ENCODE results near the gene WDR86.

Gene WDR86

DNA sequence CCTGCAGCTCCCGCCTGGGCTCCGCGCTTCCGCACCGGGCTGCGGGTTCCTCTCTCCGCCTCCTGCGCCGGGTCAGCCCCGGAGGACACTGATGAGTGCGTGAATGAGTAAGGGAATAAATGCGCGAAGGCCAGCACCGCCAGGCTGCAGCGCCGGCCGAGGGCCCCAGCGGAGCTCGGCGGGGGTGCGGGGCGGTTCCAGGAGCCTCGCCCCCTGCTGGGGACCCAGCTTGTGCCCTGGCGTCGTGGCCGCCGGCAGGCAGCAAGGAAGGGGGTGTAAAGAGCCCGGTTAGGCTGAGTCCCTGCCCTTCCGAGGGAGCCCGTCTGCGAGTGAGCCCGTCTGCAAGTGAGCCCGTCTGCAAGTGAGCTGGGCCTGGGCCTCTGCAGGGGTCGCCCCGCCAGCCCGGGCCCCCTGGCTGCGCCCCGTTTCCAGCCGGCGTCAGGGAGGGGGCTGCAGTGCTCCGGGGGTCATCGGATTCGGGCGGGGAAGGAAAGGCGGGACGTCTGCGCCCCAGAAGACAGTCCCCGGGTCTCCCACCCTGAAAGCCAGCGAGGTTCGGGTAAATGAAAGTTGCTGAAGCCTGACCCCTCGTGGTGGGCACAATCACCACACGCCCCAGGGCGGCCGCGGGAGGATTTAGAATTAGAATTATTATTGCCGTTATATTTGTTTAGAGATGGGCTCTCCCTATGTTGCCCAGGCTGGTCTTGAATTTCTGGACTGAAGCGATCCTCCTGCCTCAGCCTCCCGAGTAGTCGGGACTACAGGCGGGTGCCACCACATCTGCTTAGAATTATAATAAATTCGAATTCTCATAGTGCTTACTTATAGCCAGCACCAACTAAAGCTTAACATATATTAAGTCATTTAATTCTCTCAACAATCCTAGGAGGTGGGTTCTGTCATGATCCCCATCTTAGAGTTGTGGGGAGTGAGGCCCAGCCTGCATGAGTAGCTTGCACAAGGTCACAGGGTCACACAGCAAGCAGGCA lies 38.7 kb upstream of the WDR86 start:
- DNase-seq (ENCODE audit: insufficient read length, low spot score) (peak; percentile 68), FAIRE-seq (no peak)
- no peak for TF ChIP-seq POLR2A (IDR thresholded peaks at IDR 0.05; ENCODE audit: low read depth, low read length)

DNA sequence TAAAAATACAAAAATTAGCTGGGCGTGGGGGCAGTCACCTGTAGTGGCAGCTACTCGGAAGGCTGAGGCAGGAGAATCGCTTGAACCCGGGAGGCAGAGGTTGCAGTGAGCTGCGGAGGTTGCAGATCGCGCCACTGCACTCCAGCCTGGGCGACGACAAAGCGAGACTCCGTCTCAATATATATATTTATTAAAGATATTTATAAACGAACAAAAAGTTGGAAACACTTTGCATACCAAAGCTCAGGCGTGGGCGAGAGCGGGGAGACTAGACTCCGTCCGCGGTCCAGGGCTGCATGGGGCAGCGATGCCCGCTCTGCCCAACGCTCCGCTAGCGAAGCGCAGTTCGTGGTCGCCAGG lies 38.0 kb upstream of the WDR86 start:
- TF ChIP-seq POLR2A (IDR thresholded peaks at IDR 0.05; ENCODE audit: low read depth, low read length): no peak
- FAIRE-seq (no peak), DNase-seq (ENCODE audit: insufficient read length, low spot score) (no peak)

DNA sequence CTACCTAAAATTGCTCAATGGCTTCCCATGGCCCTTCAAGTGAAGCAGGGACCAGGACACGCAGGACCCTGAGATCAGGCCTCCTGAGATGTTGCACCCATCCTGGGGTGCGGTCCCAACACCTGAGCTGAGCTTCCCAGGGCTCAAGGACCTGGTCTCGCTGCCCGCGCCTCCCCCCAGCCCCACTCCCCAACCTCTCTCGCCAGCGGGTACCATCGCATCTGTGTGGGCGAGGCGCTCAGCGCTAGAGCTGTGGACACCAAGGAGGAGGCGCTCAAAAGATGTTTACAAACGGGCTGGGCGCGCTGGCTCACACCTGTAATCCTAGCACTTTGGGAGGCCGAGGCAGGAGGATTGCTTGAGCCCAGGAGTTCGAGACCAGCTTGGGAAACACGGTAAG lies 37.5 kb upstream of the WDR86 start:
- no peak for TF ChIP-seq POLR2A (IDR thresholded peaks at IDR 0.05; ENCODE audit: low read depth, low read length)
- DNase-seq (ENCODE audit: insufficient read length, low spot score): no peak
- FAIRE-seq: no peak

DNA sequence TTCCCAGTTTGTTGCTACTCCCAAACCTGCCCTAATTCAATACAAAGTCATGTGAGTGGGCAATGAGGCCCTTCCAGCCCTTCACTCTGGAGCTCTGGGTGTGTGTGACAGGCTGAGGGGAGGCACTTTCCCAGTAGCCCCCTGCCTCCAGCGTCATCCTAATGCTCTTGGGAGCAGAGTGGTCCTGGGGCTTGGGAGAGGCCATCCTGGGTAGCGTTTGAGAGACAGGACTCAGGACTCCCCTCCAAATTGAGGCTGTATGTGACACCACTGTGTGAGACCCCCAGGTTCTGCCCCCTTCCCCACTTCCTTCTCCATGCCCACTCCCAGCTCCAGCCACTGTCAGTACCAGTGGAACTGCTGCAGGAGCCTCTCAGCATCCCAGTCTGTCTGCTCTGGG lies 36.6 kb upstream of the WDR86 start:
- no peak for TF ChIP-seq POLR2A (IDR thresholded peaks at IDR 0.05; ENCODE audit: low read depth, low read length)
- FAIRE-seq (no peak), DNase-seq (ENCODE audit: insufficient read length, low spot score) (no peak)

DNA sequence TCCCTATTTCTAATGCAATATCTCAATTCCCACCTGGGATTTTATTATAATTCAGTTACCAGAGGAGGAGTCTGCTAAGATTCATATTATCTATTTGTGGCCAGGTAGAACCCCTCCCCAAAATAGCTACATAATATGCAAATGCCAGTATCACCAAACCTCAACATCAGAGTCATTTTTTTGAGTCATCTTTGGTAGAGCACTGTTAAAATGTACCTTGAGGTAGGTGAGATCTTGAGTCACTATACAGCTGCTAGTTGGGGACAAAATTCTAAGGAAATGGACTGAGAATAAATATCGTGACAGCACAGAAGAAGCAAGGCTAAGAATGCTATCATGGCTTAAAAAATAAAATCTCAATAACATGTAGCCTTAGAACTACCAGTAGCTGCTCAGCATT lies 34.8 kb upstream of the WDR86 start:
- DNase-seq (ENCODE audit: insufficient read length, low spot score) (no peak), FAIRE-seq (no peak)
- no peak for TF ChIP-seq POLR2A (IDR thresholded peaks at IDR 0.05; ENCODE audit: low read depth, low read length)

DNA sequence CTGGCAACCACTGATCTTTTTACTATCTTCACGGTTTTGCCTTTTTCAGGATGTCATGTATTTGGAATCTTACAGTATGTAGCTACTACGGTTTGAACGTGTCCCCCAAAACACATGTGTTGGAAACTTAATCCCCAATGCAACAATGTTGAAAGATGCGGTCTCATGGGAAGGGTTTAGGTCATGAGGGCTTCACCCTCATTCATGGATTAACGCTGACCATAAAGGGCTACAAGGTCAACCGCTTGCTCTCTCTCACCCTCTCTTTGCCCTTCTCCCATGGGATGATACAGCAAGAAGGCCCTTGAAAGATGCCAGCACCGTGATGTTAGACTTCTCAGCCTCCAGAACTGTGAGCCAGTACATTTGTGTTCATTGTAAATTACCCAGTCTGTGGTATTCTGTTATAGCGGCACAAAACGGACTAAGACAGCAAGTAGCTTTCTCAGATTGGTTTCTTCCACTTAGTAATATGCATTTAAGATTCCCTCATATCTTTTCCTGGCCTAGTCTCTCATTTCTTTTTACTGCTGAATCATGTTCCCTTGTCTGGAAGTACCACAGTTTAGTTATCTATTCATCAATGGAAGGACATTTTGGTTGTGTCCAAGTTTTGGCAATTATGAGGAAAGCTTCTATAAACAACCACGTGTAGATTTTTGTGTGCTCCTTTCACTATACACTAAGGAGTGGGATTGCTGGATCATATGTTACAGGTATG lies 33.1 kb upstream of the WDR86 start:
- DNase-seq (ENCODE audit: insufficient read length, low spot score) (no peak), FAIRE-seq (no peak)
- no peak for TF ChIP-seq POLR2A (IDR thresholded peaks at IDR 0.05; ENCODE audit: low read depth, low read length)

DNA sequence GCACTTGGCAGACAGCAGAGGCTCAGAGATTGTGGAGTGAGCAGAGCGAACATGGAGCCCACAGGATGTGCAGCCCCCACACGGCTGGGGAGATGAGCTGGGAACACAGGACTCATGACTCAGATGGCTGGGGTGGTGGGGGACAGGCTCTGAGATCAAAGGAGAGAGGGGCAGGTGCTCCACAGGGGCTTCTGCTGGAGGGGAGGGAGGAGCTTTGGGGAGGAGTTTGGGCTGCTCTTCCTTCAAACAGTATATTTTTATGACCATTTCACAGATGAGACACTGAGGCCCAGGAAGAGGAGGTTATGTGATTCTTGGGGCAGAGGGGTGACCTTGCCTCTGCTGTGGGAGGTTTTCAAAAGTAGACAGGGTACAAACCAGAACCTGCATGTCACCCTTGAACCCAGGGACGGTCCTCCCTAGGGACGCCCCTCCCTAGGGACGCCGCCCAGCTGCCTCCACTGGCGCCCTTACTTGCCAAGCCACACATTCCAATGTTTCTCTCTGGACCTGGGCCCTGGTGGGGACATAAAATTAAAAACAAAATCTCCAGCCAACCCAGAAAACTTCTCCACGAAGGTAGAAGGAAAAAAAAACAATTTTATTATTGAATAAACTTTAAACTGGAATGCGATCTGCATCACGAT lies 31.1 kb upstream of the WDR86 start:
- DNase-seq (ENCODE audit: insufficient read length, low spot score): no peak
- no peak for FAIRE-seq
- TF ChIP-seq POLR2A (IDR thresholded peaks at IDR 0.05; ENCODE audit: low read depth, low read length): no peak

DNA sequence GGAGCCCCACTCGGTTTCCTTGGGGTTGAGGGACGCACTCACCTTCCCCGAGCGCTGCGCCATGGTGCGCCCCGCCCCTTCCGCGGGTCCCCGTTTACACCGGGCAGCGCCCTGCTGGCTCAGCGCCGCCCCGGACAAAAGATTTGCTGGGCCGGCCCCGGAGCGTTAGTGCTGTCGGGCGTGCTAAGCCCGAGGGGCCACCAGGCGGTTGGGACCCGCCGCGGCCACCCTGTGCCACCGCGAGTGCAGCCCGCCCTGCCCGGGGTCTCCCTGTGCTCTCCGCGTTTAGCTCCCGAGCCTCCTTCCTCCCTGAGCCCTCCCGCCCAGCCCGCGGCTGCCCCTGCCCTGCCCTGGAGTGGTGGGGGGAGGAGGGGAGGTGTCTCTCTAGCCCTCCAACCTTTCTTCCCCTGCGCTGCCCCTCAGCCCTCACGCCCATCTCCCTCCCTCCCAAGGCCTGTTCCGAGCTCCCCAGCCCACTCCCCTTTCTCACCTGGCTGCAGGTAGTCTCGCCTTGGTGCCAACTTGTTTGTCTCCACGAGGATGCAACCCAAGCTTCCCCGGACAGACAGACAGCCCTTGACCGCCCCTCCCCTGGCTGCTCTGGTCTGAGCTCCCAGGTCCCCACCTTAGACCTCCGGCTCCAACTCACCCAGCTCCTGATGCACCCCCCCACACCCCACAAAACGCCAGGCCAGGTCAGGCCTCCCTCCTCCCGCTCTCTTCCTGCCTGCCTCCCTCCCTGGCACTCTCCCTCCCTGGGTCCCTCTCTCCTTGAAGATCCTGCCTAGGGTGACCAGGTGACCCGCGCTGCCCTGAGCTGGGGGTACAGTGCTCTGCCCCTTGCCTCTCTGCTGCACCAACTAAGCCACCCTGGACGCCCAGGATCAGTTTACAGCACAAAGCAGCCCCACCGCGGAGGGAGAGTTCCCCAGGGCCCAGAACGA lies 30.3 kb upstream of the WDR86 start, which contains the start of gene CRYGN:
TSS of gene CRYGN (minus strand) at position 287 of the 944 bp plus-strand sequence. CDS start at position 63, 224 bp downstream.
- FAIRE-seq (no peak), DNase-seq (ENCODE audit: insufficient read length, low spot score) (no peak)
- no peak for TF ChIP-seq POLR2A (IDR thresholded peaks at IDR 0.05; ENCODE audit: low read depth, low read length)

DNA sequence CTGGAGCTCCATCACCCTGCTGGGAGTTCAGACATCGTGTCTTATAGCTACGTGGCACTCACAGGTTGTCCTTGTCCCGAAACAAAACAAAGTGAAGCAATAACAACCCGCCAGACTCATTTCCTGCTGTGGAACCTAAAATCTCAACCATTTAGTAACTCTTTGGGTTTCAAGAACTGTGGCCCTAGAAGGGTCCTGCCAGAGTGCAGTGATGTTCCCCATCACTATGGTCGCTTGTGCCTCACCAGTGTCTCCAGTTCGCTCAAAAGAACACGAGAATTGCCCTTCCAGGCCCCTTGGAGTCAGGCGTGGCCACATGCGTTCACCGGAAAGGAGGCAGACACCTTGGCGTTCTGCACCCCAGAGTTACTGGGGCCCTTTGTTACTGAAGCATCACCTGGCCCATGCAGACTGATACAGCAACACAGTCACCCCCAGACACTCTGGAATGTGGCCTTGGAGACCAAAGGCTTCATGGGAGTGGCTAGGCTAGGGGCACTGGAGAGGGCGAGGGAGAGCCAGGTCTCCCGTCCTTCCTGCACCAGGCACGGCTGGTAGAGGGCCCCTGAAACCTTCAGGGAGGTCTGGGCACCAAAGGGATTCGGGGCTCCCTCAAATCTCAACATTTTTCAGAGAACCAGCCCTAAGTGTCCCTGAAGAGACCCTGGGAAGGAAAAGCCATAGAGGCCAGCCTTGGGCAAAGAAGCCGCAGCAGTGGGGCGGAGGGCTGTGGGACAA lies 29.2 kb upstream of the WDR86 start:
- FAIRE-seq (no peak), DNase-seq (ENCODE audit: insufficient read length, low spot score) (no peak)
- TF ChIP-seq POLR2A (IDR thresholded peaks at IDR 0.05; ENCODE audit: low read depth, low read length): no peak

DNA sequence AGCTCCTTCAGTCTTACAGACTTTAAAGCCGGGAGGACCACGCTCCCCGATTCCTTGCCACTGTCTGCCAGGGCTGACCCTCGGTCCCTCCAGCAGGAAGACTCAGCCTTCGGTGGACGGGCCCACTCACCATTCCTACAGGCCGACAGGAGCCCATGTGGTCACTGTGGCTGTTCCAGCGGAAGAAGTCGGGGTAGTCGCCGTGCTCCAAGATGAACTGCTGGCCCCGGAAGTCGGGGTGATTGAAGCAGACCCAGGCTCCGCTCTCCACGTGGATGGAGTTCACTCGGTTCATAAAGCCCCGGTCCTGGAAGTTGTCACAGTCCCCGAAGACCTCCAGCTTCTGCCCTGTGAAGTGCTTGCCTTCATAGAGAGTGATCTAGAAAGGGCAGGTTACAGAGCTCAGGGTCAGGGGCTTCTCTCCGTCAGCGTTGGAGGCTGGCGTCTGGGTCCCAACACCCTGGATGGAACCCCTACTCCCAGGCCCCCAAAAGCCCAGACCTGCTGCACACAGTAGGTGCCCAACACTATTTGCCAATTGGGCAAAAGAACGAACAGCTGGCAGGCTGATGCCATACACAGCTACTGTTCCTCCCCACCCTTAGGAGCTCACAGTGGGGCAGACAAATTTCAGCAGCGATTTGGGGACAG lies 28.2 kb upstream of the WDR86 start:
- no peak for DNase-seq (ENCODE audit: insufficient read length, low spot score)
- no peak for TF ChIP-seq POLR2A (IDR thresholded peaks at IDR 0.05; ENCODE audit: low read depth, low read length)
- no peak for FAIRE-seq

DNA sequence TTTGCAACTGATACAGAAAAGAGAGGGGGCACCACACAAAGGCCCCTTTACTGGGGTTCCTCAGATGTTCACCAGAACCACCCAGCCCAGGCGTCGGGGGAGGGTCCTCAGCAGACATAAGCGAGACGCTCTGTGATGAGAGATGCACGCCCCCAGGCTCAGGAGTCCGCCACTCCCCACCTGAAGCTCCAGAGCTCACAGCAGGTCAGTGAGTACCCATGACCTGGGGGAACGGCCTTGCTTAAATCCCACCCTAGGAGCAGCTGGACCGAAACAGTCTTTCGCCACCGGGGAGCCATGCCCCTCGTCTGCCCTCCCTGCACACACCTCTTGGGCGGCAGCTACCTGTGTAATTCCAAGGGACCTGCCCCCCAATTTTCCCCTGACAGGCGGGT lies 27.3 kb upstream of the WDR86 start:
- TF ChIP-seq POLR2A (IDR thresholded peaks at IDR 0.05; ENCODE audit: low read depth, low read length): no peak
- FAIRE-seq (no peak), DNase-seq (ENCODE audit: insufficient read length, low spot score) (no peak)

Measured in H54 (cell line).